ENCODE data around the gene DDX19B. TPM values are rescaled to one million over a fixed set of nuclear protein-coding genes. Genes with fewer than 3 reads are reported as not detected.

The DDX19B gene
- total and polyA plus RNA-seq, 9 of the 15 experiments (the other 6 are each of a cell fraction or from before 2014, with no cell fraction given), result 7.0 to 32.9 (median 19.3) TPM

DNA sequence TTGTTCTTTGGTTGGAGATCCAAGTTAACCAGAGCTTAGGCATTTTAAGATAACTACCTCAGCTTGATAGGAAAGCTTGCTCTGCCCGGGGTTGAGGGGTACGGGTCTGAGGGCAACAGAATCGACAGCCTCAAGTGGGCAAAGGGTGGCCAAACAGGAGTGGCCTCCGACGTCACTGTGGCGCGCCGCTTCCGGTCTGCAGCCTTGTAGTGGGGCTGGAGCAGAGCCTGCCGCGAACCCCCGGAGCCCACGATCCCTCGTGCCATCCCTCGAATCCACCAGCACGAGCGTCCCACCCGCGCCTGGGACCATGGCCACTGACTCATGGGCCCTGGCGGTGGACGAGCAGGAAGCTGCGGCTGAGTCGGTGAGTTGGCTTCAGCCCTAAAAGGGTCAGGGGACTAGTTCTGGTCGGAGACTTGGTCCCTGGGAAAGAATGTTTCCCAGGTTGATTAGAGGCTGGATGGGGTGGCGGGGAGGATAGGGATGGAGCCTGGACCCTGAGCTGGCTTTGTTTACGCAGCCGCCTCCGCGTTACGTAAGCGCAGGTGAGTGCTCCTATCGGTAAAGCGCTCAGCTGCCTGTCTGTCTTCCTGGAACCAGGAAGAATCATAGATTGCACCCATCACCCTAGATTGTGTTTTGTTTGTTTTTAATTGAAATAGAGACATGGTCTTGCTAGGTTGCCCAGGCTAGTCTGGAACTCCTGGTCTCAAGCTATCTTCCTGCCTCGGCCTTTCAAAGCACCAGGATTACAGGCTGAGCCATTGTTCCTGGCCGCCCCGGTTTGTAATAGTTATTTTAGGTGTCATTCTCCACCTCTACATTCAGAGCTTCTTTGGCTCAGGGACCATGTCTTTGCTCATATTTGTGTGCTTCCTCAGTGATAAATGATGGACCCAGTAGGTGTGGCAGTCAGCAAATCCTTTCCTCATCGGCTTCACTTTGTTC is at the start of gene DDX19B (continued):
- TF ChIP-seq MYNN (IDR thresholded peaks at IDR 0.05), result peak; percentile 29; the same call in 1 of the 2 replicates
- no peak for TF ChIP-seq MYNN (CRISPR knock-in tag; IDR thresholded peaks at IDR 0.05)
- TF ChIP-seq ZNF3 (CRISPR knock-in tag; IDR thresholded peaks at IDR 0.05), result no peak
- no peak for TF ChIP-seq CBX8 (IDR thresholded peaks at IDR 0.05; ENCODE audit: borderline replicate concordance, extremely low read depth, low read depth, low read length, poor library complexity, severe bottlenecking)
- no peak for TF ChIP-seq ZNF324 (CRISPR knock-in tag; IDR thresholded peaks at IDR 0.05)
- no peak for TF ChIP-seq ZNF224 (CRISPR knock-in tag; IDR thresholded peaks at IDR 0.05)
- peak; percentile 30; the same call in 1 of the 2 replicates for TF ChIP-seq HDAC2 (IDR thresholded peaks at IDR 0.05)
- peak; percentile 22; the same call in 1 of the 2 replicates for TF ChIP-seq ZBTB7A (IDR thresholded peaks at IDR 0.05; ENCODE audit: borderline replicate concordance, control insufficient read depth, low read depth, low read length)
- TF ChIP-seq, protein P1, sequence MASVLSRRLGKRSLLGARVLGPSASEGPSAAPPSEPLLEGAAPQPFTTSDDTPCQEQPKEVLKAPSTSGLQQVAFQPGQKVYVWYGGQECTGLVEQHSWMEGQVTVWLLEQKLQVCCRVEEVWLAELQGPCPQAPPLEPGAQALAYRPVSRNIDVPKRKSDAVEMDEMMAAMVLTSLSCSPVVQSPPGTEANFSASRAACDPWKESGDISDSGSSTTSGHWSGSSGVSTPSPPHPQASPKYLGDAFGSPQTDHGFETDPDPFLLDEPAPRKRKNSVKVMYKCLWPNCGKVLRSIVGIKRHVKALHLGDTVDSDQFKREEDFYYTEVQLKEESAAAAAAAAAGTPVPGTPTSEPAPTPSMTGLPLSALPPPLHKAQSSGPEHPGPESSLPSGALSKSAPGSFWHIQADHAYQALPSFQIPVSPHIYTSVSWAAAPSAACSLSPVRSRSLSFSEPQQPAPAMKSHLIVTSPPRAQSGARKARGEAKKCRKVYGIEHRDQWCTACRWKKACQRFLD (CRISPR knock-in tag; IDR thresholded peaks at IDR 0.05), result 0 out of 2 replicates have a peak, but pooled peaks have one; percentile 40
- TF ChIP-seq SAP30 (IDR thresholded peaks at IDR 0.05; ENCODE audit: borderline replicate concordance, insufficient read depth, low read depth, low read length, poor library complexity, severe bottlenecking), result peak; percentile 51
- peak; percentile 19; the same call in 1 of the 2 replicates for TF ChIP-seq PML (IDR thresholded peaks at IDR 0.05; ENCODE audit: low read length)
- no peak for TF ChIP-seq CEBPG (CRISPR knock-in tag; IDR thresholded peaks at IDR 0.05)
- no peak for TF ChIP-seq CEBPG (tag; conservative IDR thresholded peaks at IDR 0.05 in 1 of 2, IDR thresholded peaks at IDR 0.05 in 1 of 2)
- no peak for TF ChIP-seq MTA2 (IDR thresholded peaks at IDR 0.05; ENCODE audit: low read depth)
- peak; percentile 86 for TF ChIP-seq POLR2G (IDR thresholded peaks at IDR 0.05; ENCODE audit: low read depth, low read length)
- 0 out of 2 replicates have a peak, but pooled peaks have one; percentile 28 for TF ChIP-seq ZBTB17 (CRISPR knock-in tag; IDR thresholded peaks at IDR 0.05)
- TF ChIP-seq, protein P2, sequence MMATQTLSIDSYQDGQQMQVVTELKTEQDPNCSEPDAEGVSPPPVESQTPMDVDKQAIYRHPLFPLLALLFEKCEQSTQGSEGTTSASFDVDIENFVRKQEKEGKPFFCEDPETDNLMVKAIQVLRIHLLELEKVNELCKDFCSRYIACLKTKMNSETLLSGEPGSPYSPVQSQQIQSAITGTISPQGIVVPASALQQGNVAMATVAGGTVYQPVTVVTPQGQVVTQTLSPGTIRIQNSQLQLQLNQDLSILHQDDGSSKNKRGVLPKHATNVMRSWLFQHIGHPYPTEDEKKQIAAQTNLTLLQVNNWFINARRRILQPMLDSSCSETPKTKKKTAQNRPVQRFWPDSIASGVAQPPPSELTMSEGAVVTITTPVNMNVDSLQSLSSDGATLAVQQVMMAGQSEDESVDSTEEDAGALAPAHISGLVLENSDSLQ (IDR thresholded peaks at IDR 0.05), result peak; percentile 40
- no peak for TF ChIP-seq JUNB (CRISPR knock-in tag; conservative IDR thresholded peaks at IDR 0.05)
- TF ChIP-seq, protein P3, sequence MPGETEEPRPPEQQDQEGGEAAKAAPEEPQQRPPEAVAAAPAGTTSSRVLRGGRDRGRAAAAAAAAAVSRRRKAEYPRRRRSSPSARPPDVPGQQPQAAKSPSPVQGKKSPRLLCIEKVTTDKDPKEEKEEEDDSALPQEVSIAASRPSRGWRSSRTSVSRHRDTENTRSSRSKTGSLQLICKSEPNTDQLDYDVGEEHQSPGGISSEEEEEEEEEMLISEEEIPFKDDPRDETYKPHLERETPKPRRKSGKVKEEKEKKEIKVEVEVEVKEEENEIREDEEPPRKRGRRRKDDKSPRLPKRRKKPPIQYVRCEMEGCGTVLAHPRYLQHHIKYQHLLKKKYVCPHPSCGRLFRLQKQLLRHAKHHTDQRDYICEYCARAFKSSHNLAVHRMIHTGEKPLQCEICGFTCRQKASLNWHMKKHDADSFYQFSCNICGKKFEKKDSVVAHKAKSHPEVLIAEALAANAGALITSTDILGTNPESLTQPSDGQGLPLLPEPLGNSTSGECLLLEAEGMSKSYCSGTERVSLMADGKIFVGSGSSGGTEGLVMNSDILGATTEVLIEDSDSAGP (CRISPR knock-in tag; IDR thresholded peaks at IDR 0.05), result no peak
- TF ChIP-seq ZFX (CRISPR knock-in tag; IDR thresholded peaks at IDR 0.05), result peak; percentile 74
- peak; percentile 92 for TF ChIP-seq PHF20 (IDR thresholded peaks at IDR 0.05; ENCODE audit: partially characterized antibody)
- TF ChIP-seq NEUROD1 (IDR thresholded peaks at IDR 0.05; ENCODE audit: borderline replicate concordance, low read depth, low read length, partially characterized antibody), result no peak
- peak in 1 of 2 experiments; percentile 41; a peak in 1 of 4 replicates for TF ChIP-seq TRIM24 (IDR thresholded peaks at IDR 0.05)
- TF ChIP-seq BRD4 (IDR thresholded peaks at IDR 0.05), result no peak
- TF ChIP-seq RB1 (IDR thresholded peaks at IDR 0.05; ENCODE audit: low read depth), result peak; percentile 11; the same call in 1 of the 2 replicates

All from K562 (cell line).